NB4 (cell line): ENCODE data around the gene TMCC1.

Experiments used
- POLR2A ChIP-seq: IDR thresholded peaks from 2 replicates; pipeline ENCODE4 v1.6.1; 2011; ENCODE audit warnings: mild to moderate bottlenecking; ENCODE audit not compliant: insufficient read length; ENCODE audit errors: extremely low read depth
- TF ChIP-seq, protein P1 (sequence below): IDR thresholded peaks from one replicate; pipeline ENCODE4 v1.5.1; 2012; ENCODE audit warnings: low read depth, low read length

GRCh38 chr3:129599073-129599472 lies 294.4 kb downstream of the TMCC1 start:
- no peak for TF ChIP-seq POLR2A
- TF ChIP-seq, protein P1, sequence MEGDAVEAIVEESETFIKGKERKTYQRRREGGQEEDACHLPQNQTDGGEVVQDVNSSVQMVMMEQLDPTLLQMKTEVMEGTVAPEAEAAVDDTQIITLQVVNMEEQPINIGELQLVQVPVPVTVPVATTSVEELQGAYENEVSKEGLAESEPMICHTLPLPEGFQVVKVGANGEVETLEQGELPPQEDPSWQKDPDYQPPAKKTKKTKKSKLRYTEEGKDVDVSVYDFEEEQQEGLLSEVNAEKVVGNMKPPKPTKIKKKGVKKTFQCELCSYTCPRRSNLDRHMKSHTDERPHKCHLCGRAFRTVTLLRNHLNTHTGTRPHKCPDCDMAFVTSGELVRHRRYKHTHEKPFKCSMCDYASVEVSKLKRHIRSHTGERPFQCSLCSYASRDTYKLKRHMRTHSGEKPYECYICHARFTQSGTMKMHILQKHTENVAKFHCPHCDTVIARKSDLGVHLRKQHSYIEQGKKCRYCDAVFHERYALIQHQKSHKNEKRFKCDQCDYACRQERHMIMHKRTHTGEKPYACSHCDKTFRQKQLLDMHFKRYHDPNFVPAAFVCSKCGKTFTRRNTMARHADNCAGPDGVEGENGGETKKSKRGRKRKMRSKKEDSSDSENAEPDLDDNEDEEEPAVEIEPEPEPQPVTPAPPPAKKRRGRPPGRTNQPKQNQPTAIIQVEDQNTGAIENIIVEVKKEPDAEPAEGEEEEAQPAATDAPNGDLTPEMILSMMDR = no peak
